HCT116 (cell line): ENCODE results near the gene RHBDD2.

Experiments
- EZH2 ChIP-seq: fragments of 200-600 bp; sonication (generic); IDR thresholded peaks from 2 replicates; pipeline ENCODE4 v1.6.1; 2017; ENCODE audit warnings: antibody characterized with exemption, mixed run types
- EZH2phosphoT487 ChIP-seq: fragments of 200-600 bp; IDR thresholded peaks from 2 replicates; pipeline ENCODE4 v1.6.1; 2018; ENCODE audit warnings: antibody characterized with exemption, borderline replicate concordance
- POLR2A ChIP-seq: IDR thresholded peaks from 2 replicates; pipeline ENCODE4 v1.7.0; 2011; ENCODE audit warnings: borderline replicate concordance; ENCODE audit not compliant: insufficient read depth, insufficient read length; ENCODE audit errors: extremely low read depth
- RAD21 ChIP-seq: IDR thresholded peaks from 2 replicates; pipeline ENCODE4 v1.6.1; 2012; ENCODE audit warnings: low read depth, mild to moderate bottlenecking
- REST ChIP-seq: IDR thresholded peaks from 2 replicates; pipeline ENCODE4 v1.6.1; 2012; ENCODE audit warnings: low read depth
- SP1 ChIP-seq: IDR thresholded peaks from 2 replicates; pipeline ENCODE4 v1.6.1; 2012; ENCODE audit warnings: low read depth
- TF ChIP-seq, protein P1 (sequence below), 3 experiments: fragments of 200-600 bp in 1 of 3; sonication (generic) in 1 of 3; IDR thresholded peaks in 2 of 3; conservative IDR thresholded peaks in 1 of 3; 2 replicates each; pipeline ENCODE4 v1.5.1; 2012 to 2017; ENCODE audit warnings: low read depth in 2 of 3, low read length in 2 of 3, antibody characterized with exemption in 1 of 3, borderline replicate concordance in 1 of 3, control low read depth in 1 of 3, mild to moderate bottlenecking in 1 of 3, mixed read lengths in 1 of 3, mixed run types in 1 of 3, moderate library complexity in 1 of 3; ENCODE audit not compliant: insufficient read depth in 1 of 3
- TF ChIP-seq, protein P2 (sequence below): IDR thresholded peaks from 2 replicates; pipeline ENCODE4 v1.6.1; 2011; ENCODE audit warnings: mild to moderate bottlenecking, low read length, moderate library complexity; ENCODE audit not compliant: insufficient replicate concordance; ENCODE audit errors: extremely low read depth
- TF ChIP-seq, protein P3 (sequence below): IDR thresholded peaks from 2 replicates; pipeline ENCODE4 v1.6.1; 2012

DNA sequence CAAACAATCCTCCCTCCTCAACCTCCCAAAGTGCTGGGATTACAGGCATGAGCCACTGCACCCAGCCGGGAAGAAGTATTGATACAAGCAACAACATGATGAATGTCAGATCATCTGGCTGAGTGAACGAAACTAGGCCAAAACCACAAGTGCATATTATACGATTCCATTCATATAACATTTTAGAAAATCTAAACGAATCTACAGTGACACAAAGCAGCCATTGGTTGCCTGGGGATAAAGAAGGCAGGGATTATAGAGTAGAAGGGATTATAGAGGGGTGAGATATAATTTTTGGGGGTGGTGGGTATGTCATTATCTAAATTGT is 11.5 kb upstream of the RHBDD2 start:
- no peak for TF ChIP-seq POLR2A
- TF ChIP-seq, protein P1, sequence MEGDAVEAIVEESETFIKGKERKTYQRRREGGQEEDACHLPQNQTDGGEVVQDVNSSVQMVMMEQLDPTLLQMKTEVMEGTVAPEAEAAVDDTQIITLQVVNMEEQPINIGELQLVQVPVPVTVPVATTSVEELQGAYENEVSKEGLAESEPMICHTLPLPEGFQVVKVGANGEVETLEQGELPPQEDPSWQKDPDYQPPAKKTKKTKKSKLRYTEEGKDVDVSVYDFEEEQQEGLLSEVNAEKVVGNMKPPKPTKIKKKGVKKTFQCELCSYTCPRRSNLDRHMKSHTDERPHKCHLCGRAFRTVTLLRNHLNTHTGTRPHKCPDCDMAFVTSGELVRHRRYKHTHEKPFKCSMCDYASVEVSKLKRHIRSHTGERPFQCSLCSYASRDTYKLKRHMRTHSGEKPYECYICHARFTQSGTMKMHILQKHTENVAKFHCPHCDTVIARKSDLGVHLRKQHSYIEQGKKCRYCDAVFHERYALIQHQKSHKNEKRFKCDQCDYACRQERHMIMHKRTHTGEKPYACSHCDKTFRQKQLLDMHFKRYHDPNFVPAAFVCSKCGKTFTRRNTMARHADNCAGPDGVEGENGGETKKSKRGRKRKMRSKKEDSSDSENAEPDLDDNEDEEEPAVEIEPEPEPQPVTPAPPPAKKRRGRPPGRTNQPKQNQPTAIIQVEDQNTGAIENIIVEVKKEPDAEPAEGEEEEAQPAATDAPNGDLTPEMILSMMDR (IDR thresholded peaks at IDR 0.05 in 2 of 3, conservative IDR thresholded peaks at IDR 0.05 in 1 of 3; ENCODE audit: borderline replicate concordance in 1 of 3, insufficient read depth in 1 of 3, low read depth in 2 of 3, low read length in 2 of 3) = no peak
- TF ChIP-seq EZH2 = no peak
- TF ChIP-seq, protein P2, sequence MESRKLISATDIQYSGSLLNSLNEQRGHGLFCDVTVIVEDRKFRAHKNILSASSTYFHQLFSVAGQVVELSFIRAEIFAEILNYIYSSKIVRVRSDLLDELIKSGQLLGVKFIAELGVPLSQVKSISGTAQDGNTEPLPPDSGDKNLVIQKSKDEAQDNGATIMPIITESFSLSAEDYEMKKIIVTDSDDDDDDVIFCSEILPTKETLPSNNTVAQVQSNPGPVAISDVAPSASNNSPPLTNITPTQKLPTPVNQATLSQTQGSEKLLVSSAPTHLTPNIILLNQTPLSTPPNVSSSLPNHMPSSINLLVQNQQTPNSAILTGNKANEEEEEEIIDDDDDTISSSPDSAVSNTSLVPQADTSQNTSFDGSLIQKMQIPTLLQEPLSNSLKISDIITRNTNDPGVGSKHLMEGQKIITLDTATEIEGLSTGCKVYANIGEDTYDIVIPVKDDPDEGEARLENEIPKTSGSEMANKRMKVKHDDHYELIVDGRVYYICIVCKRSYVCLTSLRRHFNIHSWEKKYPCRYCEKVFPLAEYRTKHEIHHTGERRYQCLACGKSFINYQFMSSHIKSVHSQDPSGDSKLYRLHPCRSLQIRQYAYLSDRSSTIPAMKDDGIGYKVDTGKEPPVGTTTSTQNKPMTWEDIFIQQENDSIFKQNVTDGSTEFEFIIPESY = no peak
- TF ChIP-seq REST = no peak
- TF ChIP-seq SP1 = no peak
- TF ChIP-seq EZH2phosphoT487 = no peak
- TF ChIP-seq, protein P3, sequence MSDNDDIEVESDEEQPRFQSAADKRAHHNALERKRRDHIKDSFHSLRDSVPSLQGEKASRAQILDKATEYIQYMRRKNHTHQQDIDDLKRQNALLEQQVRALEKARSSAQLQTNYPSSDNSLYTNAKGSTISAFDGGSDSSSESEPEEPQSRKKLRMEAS = no peak
- TF ChIP-seq RAD21 = no peak
